NCI-H446 treated with DMSO at 0.1 percent for 48 hours (cell line): Measurements from ENCODE around the gene ZFAND3.
A peak's percentile ranks its signal among the peaks of the same experiment; 100 is the strongest.

ENCODE experiments used
- DNase-seq: peaks from one replicate; lab custom pipeline; 2025; lab: John Stamatoyannopoulos, UW

The ZFAND3 gene

DNA sequence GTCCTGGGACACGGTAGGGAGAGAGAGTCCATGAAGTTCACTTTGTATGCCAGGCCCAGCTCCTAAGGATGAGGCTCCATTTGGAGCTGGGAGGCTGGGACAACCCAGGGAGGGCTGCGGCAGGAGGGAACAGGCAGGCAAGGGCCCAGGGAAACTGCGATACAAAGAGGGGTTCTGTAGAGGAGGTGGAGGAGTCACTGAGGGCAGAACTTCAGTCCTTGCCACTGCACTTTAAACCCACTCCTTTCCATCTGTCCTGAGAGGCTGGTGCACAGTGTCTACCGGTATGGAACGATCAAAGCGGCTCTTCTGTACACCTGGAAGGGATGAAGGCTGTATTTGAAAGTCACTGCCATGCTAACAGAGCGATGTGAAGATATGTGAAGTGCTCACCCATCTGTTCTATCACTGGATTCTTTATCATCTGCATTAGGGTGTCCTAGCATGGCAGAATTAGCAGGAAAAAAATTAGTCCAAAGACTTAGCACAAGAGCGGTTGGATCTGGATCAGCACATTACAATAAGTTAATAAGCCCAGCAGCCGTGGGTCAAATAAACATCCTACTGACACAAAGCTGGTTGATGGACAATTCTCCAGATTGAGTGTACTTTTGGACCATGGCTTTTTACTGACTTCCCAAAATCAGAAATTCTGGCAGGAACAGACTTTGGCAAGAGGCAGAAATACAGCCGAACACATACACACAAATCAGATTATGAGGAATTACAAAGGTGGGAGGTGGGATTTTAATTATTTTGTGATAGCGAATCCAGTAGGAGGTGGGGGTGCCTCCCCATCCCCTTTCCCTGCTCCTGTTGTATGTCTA lies 20.9 kb upstream of the ZFAND3 start:
- DNase-seq: no peak

GRCh38 chr6:37799263-37799644 lies 20.3 kb upstream of the ZFAND3 start:
- no peak for DNase-seq

- DNase-seq: no peak
Measured at GRCh38 chr6:37800703-37801604, 18.6 kb upstream of the ZFAND3 start.

GRCh38 chr6:37801605-37801940 lies 18.0 kb upstream of the ZFAND3 start:
- no peak for DNase-seq

DNA sequence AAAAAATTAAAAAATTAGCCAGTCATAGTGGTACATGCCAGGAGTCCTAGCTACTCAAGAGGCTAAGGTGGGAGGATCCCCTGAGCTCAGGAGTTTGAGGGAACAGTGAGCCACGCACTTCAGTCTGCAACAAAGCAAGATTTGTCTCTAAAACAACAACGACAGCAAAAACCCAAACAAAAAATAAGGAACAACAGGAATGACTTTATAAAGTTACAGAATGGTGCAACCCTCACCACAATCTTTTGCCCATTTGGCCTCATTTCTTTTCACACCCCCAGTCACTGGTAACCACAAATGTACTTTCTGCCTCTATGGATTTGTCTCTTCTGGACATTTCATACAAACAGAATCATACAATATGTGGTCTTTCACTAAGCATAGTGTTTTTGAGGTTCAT lies 16.7 kb upstream of the ZFAND3 start:
- no peak for DNase-seq

DNA sequence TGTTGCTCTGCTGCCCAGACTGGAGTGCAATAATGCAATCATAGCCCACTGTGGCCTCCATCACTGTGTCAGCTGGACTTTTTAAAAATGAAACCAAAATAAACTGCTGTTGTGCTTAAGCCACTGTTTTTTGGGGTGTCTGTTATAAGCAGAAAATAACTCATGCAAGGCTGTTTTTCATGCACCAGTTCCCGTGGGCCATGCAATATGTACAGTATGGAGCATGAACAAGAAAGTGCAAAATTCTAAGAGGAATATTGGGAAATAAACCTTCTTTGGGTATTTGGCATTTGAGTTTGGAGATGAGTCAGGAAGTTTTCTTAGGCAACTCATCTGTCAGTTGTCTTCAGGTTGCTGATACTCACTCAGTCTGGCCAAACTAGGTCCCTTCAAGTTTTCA lies 14.9 kb upstream of the ZFAND3 start:
- no peak for DNase-seq

- DNase-seq: no peak
Measured at GRCh38 chr6:37806213-37806612, 13.3 kb upstream of the ZFAND3 start.

DNA sequence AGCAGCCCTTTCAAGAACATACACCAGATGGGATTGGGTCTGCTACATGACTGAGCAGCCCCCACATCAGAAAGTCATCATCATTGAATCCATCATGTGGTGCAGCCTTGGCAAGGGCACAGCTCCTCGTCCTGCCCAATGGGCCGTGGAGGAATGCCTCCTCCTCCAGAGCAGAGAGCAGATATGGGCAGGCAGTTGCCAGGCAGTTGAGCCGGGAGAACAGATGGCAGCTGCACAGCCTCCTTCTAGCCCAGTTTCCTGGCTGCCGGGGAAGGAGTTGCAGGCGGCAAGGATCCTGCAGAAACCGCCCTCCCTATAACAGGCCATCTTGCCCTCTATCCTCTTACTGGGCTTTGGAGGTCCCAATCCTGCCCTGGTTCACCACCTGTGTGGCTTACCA lies 11.9 kb upstream of the ZFAND3 start:
- peak; percentile 99 for DNase-seq

DNA sequence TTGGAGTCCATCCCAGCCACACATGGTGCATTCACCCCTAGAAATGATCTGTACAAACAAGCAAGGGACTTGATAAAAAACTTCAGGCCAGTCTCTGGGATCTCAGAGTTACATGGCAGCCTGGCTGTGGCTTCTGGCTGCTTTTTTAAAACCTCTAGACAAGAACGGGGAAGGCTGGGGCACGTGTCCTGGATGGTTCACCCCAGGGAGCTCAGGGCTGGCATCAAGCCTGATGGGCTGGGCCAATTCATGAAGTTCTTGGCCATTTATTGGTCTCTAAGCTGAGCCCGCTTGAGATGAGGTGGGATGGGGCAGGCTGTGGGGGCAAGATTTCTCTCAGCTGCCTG lies 10.4 kb upstream of the ZFAND3 start:
- DNase-seq: peak; percentile 81

GRCh38 chr6:37812841-37813240 lies 6.7 kb upstream of the ZFAND3 start:
- DNase-seq: no peak

DNA sequence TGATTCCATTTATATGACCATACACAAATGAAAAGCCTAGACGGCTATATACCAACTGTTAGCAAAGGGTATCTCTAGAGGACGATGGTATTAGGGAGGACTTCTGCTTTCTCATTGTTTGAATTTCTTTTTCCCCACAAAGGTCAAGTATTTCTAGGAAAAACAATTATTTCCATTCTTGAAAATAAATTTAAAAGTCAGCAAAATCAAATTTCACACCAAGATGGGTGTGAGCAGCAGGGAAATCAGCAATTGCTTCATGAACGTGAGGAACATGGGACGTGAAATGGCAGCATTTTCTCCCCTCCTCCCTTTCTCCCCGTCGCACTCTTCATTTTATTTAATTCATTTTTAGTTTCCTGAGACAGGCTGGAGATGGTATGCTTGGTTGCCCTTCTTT lies 5.2 kb upstream of the ZFAND3 start:
- DNase-seq: no peak

- no peak for DNase-seq
Measured at GRCh38 chr6:37816599-37817375, 2.7 kb upstream of the ZFAND3 start.

DNA sequence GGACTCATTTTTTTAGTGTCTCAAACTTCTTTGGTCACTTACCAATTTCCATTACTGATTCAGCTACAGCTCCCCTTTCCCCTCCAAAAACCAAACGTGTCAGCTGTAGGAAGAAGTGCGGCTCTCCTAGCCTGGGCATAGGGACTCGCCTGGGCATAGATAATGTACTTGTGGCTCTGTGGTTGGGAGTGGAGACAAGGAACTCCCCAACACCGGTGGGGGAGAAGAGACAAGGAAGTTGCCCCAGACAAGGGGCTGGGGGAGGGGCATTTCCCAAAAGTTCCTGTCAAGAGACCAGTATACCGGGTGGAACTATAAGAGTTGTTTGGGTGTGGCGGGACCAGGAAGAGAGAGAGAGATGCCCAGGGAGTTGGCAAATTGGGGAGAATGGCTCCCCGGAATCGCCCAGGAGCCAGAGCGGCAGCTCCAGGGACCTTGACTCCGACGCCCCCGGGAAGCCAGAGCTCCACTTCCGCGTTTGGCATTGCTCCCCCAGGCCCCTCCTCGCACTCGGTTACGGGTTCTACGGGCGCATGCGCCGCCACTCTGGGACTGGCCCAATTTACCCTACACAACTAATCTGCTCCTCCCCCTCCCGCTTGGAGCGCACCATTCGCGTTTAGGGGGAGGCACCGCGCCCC lies 871 bp upstream of the ZFAND3 start:
- DNase-seq: peak; percentile 94

DNA sequence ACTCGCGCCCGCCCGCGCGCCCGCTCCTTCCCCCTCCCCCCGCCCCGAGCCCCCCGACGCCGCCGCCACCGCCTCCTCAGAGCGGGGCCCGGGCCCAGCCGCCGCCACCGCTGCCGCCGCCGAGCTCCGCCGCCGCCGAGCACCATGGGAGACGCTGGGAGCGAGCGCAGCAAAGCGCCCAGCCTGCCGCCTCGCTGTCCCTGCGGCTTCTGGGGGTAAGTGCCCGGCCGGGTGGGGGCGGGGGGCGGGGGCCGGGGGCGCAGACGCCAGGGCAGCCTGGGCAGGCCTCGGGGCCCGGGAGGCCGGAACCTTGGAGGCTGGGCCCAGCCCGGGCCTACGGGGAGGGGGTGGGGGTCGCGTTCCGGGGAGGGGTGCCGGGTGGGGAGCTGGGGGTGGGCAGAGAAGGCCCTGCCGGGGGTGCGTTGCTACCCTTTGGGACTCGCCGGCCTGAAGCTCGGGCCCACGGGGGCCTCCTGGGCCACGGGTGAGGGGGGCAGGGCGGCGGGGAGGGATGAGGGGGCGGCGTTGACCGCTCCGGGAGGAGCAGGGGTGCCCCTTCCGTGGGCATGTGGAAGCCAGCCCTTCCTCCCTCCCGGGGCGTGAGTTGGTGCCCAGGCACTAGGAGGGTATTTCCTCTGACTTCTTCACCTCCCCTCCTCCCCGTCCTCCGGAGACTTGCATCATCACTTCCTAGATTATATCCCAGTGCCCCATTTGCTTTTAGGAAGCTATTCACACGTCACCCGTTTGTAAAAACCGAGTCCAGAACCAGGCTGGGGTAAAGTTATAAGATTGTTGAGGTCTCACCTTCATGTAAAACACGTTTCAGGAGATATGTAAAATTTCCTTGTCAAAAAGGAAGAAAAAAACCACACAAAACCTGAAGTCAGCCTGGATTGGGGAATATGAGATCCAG lies 533 bp downstream of the ZFAND3 start:
- no peak for DNase-seq

- DNase-seq: no peak
Measured at GRCh38 chr6:37820718-37821079, 1.2 kb downstream of the ZFAND3 start.

- no peak for DNase-seq
Measured at GRCh38 chr6:37821446-37821845, 1.9 kb downstream of the ZFAND3 start.

GRCh38 chr6:37822851-37823682 lies 3.5 kb downstream of the ZFAND3 start:
- DNase-seq: peak; percentile 23

GRCh38 chr6:37824170-37824569 lies 4.6 kb downstream of the ZFAND3 start:
- DNase-seq: no peak

DNA sequence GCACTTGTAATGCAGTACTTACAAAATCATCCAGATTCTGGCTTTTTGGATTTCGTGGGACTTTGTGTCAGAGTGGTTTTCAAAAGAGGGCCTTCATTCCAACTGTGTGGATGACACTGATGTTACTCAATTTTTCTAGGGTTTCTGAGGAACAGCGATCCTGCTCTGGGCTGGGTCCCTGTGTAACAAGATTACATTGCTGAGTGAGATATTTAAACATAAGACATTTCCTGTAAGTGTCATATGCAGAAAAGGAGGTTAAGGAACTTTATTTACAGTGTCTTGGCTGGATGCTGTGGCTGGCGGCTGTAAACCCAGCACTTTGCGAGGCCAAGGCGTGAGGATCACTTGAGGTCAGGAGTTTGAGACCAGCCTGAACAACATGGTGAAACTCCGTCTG lies 6.7 kb downstream of the ZFAND3 start:
- no peak for DNase-seq

DNA sequence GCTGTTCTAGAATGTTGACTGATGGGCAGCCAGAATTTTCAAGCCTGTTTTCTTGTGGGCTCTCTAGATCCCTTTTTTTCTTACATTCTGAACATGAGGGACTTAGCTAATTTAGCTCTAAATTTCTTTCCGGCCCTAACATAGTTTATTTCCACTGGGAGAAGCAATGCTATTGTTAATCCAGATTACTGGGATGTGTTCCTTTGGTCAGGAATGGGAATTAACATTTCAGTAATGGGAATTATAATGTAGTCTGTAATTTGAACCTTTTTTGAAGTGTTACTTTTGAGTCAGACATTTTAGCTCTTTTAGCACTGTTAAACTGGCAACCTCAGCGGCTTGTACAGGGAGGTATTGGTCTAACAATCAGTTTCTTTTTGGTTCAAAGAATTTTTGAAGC lies 7.5 kb downstream of the ZFAND3 start:
- DNase-seq: no peak
